ENCODE results near the gene ZFP82.

ZFP82 gene

GRCh38 chr19:36423925-36424324, 5.5 kb upstream of the ZFP82 start:
- no peak for TF ChIP-seq CTCF (IDR thresholded peaks at IDR 0.05; ENCODE audit: low read depth, low read length, missing control alignments)
- no peak overlapping the region for H3K4me3 ChIP-seq (replicated peaks; ENCODE audit: low read depth, low read length)
- DNase-seq (ENCODE audit: extremely low read depth, low read depth) = no peak

DNA sequence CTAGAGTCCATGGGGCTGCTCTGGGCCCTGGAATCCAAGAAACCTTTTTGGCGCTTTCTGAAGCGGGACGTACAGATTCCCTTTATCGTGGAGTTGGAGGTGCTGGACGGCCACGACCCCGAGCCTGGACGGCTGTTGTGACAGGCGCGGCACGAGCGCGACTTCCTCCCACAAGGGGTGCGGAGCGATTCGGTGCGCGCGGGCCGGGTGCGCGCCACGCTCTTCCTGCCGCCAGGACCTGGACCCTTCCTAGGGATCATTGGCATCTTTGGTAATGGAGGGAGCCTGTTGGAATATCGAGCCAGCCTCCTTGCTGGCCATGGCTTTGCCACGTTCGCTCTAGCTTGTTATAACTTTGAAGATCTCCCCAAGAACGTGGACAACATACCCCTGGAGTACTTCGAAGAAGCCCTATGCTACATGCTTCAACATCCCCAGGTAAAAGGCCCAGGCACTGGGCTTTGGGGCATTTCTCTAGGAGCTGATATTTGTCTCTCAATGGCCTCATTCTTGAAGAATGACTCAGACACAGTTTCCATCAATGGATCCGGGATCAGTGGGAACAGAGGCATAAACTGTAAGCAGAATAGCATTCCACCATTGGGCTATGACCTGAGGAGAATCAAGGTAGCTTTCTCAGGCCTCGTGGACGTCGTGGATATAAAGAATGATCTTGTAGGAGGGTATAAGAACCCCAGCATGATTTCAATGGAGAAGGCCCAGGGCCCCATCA, 3.5 kb upstream of the ZFP82 start:
- no peak for TF ChIP-seq CTCF (IDR thresholded peaks at IDR 0.05; ENCODE audit: low read depth, low read length, missing control alignments)
- DNase-seq (ENCODE audit: extremely low read depth, low read depth) = no peak

GRCh38 chr19:36420961-36421748, 2.7 kb upstream of the ZFP82 start:
- DNase-seq (ENCODE audit: extremely low read depth, low read depth) = no peak
- peak overlapping the region; percentile 32 for H3K4me3 ChIP-seq (replicated peaks; ENCODE audit: low read depth, low read length)
- TF ChIP-seq CTCF (IDR thresholded peaks at IDR 0.05; ENCODE audit: low read depth, low read length, missing control alignments) = no peak

More for the DNA sequence above, 3.5 kb upstream of the ZFP82 start:
- peak overlapping the region; percentile 32 for H3K4me3 ChIP-seq (replicated peaks; ENCODE audit: low read depth, low read length)

GRCh38 chr19:36417752-36418286, 625 bp downstream of the ZFP82 start:
- no peak for TF ChIP-seq CTCF (IDR thresholded peaks at IDR 0.05; ENCODE audit: low read depth, low read length, missing control alignments)
- DNase-seq (ENCODE audit: extremely low read depth, low read depth) = peak; percentile 11
- H3K4me3 ChIP-seq (replicated peaks; ENCODE audit: low read depth, low read length) = peak overlapping the region; percentile 67

DNA sequence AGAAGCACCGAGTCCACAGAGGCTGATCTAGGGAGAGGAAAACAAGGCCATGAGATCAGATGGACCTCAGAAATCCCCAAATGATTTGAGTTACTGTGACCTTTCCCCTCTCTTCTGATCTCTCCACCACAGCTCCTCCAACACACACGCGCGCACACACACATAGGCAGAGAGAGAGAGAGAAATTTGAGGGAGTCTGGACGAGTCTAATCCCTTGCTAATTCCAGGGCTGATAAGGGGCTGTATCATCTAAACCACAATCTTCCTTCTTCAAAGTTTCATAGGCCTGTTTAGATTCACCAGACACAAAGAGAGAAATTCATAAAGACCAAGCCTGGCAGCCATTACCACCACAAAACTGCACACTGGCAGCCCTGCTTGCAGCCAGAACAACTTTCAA, 8.6 kb downstream of the ZFP82 start:
- TF ChIP-seq CTCF (IDR thresholded peaks at IDR 0.05; ENCODE audit: low read depth, low read length, missing control alignments) = no peak
- DNase-seq (ENCODE audit: extremely low read depth, low read depth) = no peak
- H3K4me3 ChIP-seq (replicated peaks; ENCODE audit: low read depth, low read length) = no peak overlapping the region

GRCh38 chr19:36408101-36408500, 10.3 kb downstream of the ZFP82 start:
- no peak for DNase-seq (ENCODE audit: extremely low read depth, low read depth)
- no peak overlapping the region for H3K4me3 ChIP-seq (replicated peaks; ENCODE audit: low read depth, low read length)
- TF ChIP-seq CTCF (IDR thresholded peaks at IDR 0.05; ENCODE audit: low read depth, low read length, missing control alignments) = no peak

Measured in HFF-Myc (cell line).